Progenitor cell of endocrine pancreas (in vitro differentiated cells): ENCODE data around the gene SGK2. TPM values are rescaled to one million over a fixed set of nuclear protein-coding genes. Genes with fewer than 3 reads are reported as not detected.

Experiments used
- DNase-seq: peaks from one replicate; pipeline ENCODE4 v3.0.0; 2021; ENCODE audit warnings: low spot score; ENCODE audit not compliant: unreplicated experiment
- H3K27ac Mint-ChIP-seq: 2 replicates; pipeline ENCODE4 v1.8.0; 2021; ENCODE audit warnings: mild to moderate bottlenecking, moderate library complexity, mixed read lengths
- H3K27me3 Mint-ChIP-seq: 2 replicates; pipeline ENCODE4 v1.8.0; 2021; ENCODE audit warnings: mixed read lengths
- H3K36me3 Mint-ChIP-seq: 2 replicates; pipeline ENCODE4 v1.8.0; 2022; ENCODE audit warnings: mixed read lengths; ENCODE audit not compliant: insufficient read depth
- H3K4me1 Mint-ChIP-seq: 2 replicates; pipeline ENCODE4 v1.8.0; 2021; ENCODE audit warnings: low read depth, mixed read lengths
- H3K4me3 Mint-ChIP-seq: 2 replicates; pipeline ENCODE4 v1.8.0; 2021; ENCODE audit warnings: low read depth, mild to moderate bottlenecking, moderate library complexity, mixed read lengths
- H3K9me3 Mint-ChIP-seq: 2 replicates; pipeline ENCODE4 v1.8.0; 2021; ENCODE audit warnings: low read depth, mixed read lengths
- total RNA-seq: library from RNA; stranded (reverse); gene quantifications from 2 replicates; pipeline ENCODE4 v1.2.1, GENCODE V29; 2021
- TF ChIP-seq, protein P1 (sequence below): fragments of 200-600 bp; sonication (generic); IDR thresholded peaks from one replicate; pipeline ENCODE4 v1.5.0; 2021; ENCODE audit warnings: antibody characterized with exemption, mild to moderate bottlenecking; ENCODE audit not compliant: unreplicated experiment

Gene SGK2
- total RNA-seq, 1 donor from 2014 or later = 8.9 TPM

DNA sequence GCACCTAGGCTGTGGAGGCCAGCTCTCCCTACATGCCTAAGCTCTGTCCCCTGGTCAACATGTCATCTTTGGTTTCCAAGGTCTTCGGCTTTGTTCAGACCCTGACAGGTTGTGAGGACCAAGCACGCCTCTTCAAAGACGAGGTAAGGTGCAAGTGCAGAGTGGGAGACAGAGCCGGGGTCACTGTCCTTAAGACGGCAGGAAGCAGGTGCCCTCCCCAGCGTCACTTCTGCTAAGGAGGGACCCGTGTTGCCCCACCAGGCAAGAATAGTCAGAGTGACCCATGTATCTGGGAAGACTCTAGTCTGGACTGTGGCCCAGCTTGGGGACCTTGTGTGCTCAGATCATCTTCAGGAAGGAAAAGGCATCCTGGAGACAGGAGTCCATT is 18.2 kb upstream of the SGK2 start:
- Mint-ChIP-seq H3K27ac (no peak overlapping the region), H3K27me3 (no peaks in the 10 kb centered on the region), H3K4me1 (no peaks in the 10 kb centered on the region), H3K9me3 (no peaks in the 10 kb centered on the region), H3K4me3 (no peak overlapping the region), H3K36me3 (peaks cover 3% of the 10 kb centered on the region)
- TF ChIP-seq, protein P1, sequence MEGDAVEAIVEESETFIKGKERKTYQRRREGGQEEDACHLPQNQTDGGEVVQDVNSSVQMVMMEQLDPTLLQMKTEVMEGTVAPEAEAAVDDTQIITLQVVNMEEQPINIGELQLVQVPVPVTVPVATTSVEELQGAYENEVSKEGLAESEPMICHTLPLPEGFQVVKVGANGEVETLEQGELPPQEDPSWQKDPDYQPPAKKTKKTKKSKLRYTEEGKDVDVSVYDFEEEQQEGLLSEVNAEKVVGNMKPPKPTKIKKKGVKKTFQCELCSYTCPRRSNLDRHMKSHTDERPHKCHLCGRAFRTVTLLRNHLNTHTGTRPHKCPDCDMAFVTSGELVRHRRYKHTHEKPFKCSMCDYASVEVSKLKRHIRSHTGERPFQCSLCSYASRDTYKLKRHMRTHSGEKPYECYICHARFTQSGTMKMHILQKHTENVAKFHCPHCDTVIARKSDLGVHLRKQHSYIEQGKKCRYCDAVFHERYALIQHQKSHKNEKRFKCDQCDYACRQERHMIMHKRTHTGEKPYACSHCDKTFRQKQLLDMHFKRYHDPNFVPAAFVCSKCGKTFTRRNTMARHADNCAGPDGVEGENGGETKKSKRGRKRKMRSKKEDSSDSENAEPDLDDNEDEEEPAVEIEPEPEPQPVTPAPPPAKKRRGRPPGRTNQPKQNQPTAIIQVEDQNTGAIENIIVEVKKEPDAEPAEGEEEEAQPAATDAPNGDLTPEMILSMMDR = no peak
- no peak for DNase-seq

DNA sequence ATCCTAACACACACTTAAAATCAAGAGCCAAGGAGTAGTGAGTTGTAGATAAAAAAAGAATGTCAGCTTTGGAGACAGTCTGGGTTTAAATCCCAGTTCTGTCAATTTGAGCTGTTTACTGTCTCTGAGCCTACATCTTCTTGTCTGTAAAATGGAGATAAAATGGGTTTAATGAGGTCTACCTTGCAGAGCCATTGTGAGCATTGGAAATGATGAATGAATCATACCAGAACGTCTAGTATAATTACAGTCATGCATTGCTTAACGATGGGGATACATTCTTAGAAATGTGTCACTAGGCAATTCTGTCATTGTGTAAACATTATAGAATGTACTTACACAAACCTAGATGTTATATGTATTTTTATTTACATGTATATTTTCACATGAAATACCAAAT is 17.6 kb upstream of the SGK2 start:
- Mint-ChIP-seq H3K36me3 (peaks cover 6% of the 10 kb centered on the region), H3K9me3 (no peaks in the 10 kb centered on the region), H3K27me3 (no peaks in the 10 kb centered on the region), H3K27ac (no peak overlapping the region), H3K4me3 (no peak overlapping the region), H3K4me1 (no peaks in the 10 kb centered on the region)
- TF ChIP-seq, protein P1 = no peak
- no peak for DNase-seq

DNA sequence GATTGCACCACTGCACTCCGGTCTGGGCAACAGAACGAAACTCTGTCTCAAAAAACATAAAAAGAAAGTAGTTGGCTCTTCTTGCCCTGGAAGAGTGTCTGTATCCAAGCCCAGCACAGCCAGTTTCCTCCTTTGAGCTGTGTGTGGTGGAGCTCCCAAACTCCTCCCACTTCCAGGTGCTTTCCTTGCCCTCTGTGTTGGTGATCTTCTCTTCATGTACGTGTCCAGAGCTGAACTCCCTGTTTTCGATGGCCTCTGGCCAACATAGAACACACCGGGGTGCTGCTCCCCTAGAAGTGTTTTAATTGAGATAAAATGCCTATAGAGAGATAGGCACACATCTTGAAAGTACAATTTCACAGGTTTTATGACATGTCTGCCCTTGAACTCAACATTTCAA is 16.7 kb upstream of the SGK2 start:
- Mint-ChIP-seq H3K9me3 (peaks cover 3% of the 10 kb centered on the region), H3K36me3 (peaks cover 10% of the 10 kb centered on the region), H3K4me3 (no peak overlapping the region), H3K27ac (no peak overlapping the region), H3K27me3 (no peaks in the 10 kb centered on the region), H3K4me1 (no peaks in the 10 kb centered on the region)
- DNase-seq = no peak
- TF ChIP-seq, protein P1 = no peak

DNA sequence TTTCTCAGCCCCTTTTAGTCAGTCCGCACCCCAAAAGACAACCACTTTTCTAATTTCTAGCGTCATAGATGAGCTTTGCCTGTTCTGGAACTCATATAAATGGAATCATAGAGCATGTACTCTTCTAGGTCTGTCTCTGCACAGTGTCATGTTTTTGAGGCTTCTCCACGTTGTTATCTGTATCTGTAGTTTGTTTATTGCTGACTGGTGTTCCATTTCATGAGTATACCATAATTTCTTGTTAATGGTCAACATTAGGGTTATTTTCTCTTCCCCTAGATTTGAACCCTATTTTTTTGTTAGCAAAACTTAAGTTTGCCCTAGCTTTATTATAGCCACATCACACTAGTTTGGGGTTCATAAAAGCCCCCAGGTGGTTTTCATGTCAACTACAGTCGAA is 16.2 kb upstream of the SGK2 start:
- Mint-ChIP-seq H3K4me3 (no peak overlapping the region), H3K27me3 (no peaks in the 10 kb centered on the region), H3K9me3 (peaks cover 8% of the 10 kb centered on the region), H3K27ac (no peak overlapping the region), H3K4me1 (no peaks in the 10 kb centered on the region), H3K36me3 (peaks cover 16% of the 10 kb centered on the region)
- TF ChIP-seq, protein P1 = no peak
- DNase-seq = no peak

DNA sequence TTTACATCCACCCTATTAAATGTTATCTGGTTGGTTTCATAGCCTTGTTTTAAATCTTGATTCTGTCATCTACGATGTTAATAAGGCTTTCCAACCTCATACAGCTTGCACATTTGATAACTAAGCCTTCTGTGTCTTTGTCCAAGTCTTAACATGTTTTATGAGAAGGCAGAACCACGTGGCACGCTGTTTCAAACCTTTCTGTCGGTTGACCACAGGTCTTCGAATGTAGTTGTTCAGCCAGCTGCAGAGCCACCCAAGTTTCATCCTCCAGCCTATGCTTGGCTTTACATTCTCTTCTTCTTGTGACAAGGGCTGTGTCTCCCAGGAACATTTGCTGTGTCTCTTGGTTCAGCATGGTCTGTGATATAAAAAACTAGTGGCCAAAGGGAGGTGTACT is 15.7 kb upstream of the SGK2 start:
- Mint-ChIP-seq H3K27me3 (no peaks in the 10 kb centered on the region), H3K4me1 (no peaks in the 10 kb centered on the region), H3K36me3 (peaks cover 20% of the 10 kb centered on the region), H3K27ac (no peak overlapping the region), H3K4me3 (no peak overlapping the region), H3K9me3 (peaks cover 8% of the 10 kb centered on the region)
- TF ChIP-seq, protein P1 = no peak
- DNase-seq = no peak
